T-helper 9 cell (primary cell): ENCODE measurements around the gene CRY2.
"Not testable (repeated sequence)": the region's sequence is repeated elsewhere in the genome, so short reads cannot be mapped to it uniquely, and the experiment has no call there.

ENCODE experiments used
- DNase-seq: peaks from one replicate; pipeline ENCODE4 v3.0.0-alpha.2; 2020

The CRY2 gene

DNA sequence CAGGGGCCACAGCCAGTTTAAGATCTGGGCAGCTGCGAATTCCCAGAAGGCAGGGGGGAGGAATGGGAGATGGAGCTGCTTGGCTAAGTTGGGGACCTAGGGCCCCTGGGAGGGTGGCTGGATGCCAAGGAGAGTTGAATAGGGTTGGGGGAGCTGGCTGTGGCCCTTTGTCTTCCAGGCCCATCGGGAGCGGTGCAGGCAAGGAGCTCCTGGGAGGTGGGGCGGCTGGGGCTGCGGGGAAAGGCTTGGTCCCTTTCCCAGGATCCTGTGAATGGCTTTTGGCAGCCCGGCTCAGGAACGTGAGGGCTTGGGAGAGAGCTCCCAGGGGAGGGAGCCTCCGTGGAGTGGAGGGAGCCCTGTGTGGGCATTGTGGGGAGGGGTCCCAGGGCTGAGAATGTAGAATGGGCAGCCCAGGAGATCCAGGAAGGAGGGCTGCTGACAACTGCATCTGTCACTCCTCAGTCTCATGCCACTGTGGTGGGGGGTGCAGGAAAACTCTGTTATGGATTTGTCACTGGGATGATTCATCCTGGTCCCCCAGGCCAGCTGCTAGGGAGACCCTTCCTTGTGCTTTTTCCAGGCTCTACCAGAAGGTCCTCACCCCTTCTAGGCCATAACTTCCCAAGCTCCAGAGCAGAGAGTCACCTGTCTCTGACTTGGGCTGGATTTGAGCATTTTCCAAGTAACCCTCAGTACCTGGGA lies 53.8 kb downstream of the CRY2 start:
- no peak for DNase-seq

DNA sequence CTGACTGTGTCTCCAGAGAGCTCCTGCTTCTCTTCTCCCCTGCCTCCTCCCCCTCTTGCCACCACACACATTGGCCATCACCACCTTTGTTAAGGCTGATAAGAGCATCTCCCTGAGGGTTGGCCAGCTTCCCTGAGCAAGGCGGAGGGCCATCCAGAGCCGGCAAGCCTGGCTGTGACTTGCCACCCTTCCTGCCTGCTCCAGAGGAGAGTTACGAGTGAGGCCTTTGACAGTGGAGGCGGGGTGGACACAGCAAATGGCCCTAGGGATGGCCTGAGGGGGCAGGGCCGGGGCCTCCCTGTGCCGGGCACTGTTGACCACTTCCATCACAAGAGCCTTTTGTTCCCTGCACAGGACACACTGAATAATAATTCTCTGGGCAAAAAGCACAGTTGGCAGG lies 54.4 kb downstream of the CRY2 start:
- no peak for DNase-seq

DNA sequence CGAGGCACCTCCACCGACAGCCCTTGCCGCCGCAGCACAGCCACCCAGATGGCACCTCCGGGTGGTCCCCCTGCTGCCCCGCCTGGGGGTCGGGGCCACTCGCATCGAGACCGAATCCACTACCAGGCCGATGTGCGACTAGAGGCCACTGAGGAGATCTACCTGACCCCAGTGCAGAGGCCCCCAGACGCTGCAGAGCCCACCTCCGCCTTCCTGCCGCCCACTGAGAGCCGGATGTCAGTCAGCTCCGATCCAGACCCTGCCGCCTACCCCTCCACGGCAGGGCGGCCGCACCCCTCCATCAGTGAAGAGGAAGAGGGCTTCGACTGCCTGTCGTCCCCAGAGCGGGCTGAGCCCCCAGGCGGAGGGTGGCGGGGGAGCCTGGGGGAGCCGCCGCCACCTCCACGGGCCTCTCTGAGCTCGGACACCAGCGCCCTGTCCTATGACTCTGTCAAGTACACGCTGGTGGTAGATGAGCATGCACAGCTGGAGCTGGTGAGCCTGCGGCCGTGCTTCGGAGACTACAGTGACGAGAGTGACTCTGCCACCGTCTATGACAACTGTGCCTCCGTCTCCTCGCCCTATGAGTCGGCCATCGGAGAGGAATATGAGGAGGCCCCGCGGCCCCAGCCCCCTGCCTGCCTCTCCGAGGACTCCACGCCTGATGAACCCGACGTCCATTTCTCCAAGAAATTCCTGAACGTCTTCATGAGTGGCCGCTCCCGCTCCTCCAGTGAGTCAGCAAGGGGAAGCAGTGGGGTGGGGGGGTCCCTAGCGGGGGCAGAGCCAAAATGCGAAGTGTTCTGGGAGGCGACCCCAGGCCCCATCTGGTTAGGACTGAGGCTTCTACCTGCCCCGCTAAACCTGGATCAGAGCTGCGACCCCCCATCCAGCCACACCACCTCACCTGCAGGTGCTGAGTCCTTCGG lies 55.4 kb downstream of the CRY2 start:
- no peak for DNase-seq

DNA sequence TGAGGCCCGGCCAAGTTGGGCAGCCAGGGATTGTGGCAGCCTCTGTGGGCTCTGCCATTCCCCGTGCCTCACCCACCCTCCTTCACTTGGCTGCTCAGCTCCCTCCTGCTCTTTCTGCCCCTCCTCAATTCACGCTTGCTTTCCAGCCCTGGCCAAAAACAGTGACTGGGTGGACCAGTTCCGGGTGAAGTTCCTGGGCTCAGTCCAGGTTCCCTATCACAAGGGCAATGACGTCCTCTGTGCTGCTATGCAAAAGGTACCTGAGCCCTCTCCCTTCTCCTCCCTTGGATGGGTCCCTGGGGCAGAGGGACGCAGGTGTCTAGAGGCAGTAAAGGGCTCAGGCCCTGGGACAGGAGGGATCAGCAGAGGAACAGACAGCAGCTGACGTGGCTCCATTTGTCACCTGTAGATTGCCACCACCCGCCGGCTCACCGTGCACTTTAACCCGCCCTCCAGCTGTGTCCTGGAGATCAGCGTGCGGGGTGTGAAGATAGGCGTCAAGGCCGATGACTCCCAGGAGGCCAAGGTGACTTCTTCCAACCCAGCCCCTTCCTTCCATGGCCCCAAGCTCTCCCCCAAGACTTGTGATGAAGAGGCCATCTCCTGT lies 57.1 kb downstream of the CRY2 start:
- no peak for DNase-seq

DNA sequence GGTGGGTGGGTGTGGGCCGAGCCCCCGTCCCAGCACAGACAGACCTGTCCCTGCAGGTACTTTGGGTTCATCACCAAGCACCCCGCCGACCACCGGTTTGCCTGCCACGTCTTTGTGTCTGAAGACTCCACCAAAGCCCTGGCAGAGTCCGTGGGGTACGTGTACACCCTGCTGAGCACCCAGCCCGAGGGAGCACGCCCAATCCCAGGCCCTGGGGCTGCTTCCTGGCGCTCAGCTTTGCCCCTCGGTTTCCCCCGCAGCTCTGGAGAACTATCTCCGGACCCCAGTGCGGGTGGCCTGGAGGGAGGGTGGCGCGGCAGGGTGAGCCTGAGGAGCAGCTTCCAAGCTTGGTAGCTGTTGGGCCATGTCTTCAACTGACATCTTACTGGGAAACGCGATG lies 57.8 kb downstream of the CRY2 start:
- DNase-seq = no peak

DNA sequence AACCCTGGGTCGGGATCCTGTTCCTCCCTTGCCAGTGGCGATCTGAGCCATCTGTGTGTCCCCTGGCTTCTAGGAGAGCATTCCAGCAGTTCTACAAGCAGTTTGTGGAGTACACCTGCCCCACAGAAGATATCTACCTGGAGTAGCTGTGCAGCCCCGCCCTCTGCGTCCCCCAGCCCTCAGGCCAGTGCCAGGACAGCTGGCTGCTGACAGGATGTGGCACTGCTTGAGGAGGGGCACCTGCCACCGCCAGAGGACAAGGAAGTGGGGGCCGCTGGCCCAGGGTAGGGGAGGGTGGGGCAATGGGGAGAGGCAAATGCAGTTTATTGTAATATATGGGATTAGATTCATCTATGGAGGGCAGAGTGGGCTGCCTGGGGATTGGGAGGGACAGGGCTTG lies 58.3 kb downstream of the CRY2 start:
- not testable (repeated sequence) for DNase-seq

DNA sequence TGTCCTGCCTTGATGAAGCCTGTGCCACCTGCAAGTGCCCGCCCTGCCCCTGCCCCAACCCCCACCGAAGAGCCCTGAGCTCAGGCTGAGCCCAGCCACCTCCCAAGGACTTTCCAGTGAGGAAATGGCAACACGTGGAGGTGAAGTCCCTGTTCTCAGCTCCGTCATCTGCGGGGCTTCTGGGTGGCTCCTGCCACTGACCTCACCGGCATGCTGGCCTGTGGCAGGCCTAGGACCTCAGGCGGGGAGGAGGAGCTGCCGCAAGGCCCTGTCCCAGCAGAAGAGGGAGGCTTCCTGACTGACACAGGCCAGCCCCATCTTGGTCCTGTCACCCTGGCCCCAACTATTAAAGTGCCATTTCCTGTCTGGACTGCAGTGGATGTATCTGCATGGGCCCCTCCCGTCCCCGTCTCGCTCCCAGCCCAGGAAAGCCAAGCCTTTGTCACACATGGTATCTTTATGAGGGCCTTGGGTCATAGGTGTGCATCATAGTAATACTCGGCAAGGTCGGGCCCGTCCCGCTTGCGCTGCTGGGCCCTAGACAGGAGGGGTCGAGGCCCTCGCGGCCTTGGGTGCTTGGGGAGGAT lies 58.9 kb downstream of the CRY2 start:
- DNase-seq = no peak

DNA sequence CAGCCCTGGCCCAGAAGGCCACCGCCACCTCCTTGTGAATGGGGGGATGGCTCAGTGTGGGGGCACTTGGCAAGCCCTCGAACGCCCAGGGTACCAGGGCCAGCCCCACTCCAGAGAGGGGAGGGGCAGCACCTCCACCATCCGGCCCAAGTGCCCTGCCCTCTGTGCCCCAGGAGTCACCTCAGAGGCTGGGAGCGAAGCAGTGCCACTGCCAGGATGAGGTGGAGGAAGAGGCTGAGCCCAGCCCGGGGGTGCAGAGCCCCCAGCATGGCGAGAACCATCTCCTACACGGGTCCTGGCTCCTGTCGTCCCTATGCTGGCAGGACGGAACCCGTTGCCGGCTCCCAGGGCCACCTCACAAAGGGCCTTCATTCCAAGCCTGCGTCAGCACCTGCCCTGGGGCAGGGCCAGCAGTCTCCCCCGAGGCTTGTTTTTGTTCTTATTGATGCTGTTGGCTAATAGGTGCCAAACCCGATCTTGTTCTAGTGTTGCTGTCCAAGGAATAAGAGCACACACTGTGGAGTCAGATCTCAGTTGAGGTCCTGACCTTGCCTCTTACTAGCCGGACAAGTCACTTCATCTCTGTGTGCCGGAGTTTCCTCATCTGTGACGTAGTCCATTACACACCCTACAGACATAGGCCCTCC lies 59.8 kb downstream of the CRY2 start, which contains the start of gene FREY1:
Gene FREY1 (minus strand): TSS at position 307 of the 647 bp plus-strand sequence. CDS start 26 bp downstream, at position 281.
- no peak for DNase-seq

DNA sequence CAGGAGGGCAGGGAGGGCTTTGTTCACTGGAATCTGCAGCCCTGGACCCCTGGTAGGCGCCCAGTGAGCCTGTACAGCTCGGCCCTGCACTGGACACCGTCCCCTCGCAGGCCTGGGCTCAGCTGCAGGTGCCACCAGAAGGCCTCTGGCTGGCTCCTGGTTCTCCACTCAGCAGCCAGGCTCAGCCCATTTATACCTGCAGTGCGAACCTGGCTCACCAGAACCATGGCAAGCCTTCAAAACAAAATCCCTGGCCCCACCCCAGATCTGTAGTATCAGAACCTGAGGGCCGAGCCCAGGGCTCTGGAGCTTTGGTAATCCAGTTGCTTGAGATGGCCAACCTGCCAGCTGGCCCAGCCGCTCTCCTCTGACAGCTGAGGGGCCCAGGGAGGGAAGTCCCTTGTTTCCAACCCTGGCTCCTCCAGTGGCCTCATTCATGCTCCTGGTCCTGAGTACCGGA lies 60.7 kb downstream of the CRY2 start:
- no peak for DNase-seq

DNA sequence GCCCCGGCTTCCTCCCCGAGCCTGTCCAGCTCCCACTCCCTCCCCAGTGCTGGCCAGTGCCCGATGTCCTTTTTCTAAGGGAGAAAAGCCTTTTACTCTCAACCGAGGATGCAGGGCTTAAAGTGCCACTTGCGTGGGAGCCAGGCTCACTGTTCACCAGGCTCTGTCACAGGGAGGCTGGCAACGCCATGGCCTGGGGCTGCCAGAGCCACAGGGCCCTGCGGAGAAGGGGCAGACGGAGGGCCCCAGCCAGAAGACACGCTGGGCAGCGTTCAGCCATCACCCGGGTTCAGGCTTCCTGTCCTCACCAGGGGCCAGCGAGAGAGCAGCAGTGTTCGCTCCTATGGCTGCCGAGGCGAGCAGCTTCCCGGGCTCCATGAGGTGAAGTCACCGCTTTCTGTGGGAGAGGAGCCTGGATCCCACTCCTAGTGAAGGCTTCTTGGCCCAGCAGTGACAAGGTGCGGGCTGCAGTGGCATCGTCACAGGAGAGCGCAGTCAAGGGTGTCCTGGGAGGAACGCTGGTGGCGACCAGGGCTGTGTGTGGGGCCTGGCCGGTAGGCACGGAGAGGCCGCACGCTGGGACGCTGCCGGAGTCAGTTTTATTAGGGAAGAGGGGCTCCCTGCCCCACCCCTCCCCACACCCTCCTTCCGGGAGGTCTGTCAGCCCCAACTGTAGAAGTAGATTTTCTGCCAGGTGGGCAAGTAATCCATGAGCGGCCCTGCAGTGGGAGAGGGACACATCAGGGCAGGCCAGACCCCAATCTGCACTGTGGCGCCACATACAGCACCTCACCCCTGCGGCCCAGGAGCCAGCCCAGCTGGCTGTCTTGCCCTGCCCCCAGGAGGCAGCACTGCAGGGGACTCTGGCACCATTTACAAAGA lies 62.6 kb downstream of the CRY2 start:
- DNase-seq = no peak

DNA sequence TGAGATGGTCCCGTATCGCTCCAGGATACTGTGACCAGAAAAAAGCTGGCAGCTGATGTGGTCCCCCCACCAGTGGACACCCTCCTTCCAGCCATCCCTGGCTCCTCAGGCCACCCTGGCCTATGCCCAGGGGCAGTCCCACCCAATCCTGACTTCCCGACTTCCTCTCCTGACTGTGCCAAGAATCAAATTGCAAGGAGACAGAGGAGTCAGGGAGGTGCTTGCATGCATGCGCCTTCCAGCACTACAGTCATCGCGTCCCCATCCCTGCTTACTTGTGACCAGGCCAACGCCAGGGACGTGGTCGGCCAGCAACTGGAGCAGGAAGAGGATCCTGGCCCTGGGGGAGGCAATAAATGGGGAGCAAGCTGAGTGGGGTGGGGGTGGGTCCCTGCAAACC lies 63.3 kb downstream of the CRY2 start:
- DNase-seq = no peak

DNA sequence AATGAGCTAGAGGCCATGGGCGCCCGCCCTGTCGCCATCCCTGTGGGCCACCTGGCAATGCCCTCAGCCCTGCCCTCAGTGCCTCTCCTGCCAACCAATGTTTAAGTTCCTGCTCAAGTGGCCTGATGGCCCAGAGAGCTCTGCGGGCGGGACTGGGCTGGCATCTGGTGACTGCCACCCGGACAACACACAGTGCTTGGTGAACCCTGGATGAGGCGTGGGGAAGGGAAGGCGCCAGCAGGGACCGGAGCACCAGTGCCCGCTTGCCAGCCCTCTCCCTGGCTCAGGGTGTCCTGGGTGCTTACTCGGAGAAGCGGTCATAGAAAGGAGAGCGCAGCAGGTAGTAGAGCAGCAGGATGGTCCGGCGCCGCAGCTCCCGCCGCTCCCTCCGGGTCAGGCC lies 66.2 kb downstream of the CRY2 start:
- DNase-seq = no peak

DNA sequence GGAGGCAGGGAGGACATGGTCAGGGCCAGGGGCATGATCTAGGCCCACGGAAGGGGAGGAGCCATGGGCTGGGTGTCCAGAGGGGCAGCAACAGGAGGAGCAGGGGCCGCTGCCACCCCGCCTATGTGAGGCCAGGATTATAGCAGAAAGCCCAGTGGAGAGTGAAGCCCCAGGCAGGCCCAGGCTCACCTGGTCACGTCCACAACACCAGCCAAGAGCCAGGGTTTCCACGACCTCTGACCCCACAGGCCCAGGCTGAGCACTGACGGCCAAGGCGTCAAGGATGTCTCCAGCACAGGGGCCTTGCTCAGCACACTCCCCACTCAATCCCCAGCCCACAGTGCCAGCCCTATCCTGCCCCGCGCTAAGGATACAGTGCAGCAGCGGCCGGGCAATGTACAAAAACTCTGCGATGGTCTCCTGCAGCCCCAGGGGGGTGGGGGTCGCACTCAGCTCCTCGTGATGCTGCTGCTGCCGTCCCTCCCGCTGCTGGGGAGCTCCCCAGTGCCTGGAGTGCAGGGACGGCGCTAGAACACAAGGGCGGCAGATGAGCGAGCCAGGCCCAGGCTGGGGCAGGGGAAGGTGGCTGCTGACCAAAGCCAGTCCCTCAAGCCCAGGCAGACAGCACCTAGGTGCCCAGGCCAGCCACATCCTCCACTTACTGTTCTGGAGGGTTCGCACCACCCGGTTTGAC lies 66.8 kb downstream of the CRY2 start:
- no peak for DNase-seq

DNA sequence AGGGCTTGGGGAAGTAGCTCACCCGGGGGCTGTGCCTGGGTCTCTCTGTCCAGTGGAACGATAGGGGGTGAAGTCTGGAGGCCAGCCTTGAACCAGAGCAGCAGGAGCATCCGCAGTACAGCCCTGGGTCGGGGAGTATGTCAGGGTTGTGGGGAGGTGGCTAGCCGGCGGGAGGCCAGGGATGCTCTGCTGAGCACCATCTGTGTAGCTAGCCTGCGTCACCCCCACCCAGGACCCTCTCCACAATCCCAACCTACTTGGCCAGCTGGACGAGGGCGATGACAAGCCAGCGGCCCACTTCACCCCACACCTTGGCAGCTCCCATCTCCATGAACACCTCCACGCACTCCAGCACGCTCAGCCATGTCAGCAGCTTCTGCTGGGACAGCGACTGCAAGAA lies 68.2 kb downstream of the CRY2 start:
- DNase-seq = no peak

DNA sequence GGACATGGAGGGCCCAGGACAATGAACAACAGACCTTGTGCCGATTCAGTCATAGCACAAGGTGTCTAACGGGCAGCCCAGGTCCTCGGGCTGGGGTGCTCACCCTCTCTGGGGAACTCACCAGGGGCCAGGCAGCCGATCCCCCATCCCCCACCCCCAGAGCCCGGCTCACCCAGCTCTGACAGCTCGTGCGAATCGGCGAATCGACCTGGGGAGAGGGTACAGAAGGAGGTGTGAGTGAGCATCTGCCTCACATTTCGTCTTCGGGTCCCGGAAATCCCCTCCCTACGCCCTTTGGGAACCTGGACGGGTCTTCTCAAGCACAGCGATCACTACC lies 70.0 kb downstream of the CRY2 start:
- DNase-seq = no peak

DNA sequence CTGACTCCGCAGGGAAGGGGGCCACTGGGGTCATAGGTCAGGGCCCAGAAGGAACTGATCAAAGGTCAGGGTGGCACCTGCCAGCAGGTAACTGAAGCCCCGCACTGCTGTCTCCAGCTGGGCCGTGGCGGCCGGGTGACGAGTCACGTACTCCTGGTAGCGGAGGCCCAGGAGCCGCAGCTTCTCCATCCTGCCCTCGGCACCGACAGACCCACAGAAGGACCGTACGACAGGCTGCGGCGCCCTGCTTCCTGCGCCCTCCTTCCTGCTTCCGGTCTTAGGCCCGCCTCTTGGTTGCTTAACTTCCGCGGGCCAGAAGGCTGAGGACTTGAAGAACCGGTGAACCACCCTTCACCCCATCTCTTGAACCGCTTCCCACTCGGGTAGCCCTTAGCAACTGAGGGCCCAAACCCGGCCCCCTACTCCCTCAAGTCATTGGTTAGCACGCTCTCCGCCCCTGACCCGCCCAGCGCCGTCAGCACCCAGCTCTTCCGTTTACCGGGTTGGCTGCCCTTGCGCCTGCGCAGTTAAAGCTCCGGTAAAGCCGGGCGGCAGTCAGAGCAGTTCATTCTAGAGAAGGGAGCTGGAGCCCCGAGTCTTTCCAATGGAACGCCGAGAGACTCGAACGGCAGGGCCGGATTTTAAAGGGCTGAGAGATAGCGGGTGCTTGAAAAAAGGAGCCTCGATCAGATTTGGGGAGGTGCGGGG lies 70.5 kb downstream of the CRY2 start, which contains the start of gene PEX16:
Gene PEX16 (minus strand): TSS at position 255 of the 708 bp plus-strand sequence. CDS start 66 bp downstream, at position 189.
- peak; percentile 89 for DNase-seq

DNA sequence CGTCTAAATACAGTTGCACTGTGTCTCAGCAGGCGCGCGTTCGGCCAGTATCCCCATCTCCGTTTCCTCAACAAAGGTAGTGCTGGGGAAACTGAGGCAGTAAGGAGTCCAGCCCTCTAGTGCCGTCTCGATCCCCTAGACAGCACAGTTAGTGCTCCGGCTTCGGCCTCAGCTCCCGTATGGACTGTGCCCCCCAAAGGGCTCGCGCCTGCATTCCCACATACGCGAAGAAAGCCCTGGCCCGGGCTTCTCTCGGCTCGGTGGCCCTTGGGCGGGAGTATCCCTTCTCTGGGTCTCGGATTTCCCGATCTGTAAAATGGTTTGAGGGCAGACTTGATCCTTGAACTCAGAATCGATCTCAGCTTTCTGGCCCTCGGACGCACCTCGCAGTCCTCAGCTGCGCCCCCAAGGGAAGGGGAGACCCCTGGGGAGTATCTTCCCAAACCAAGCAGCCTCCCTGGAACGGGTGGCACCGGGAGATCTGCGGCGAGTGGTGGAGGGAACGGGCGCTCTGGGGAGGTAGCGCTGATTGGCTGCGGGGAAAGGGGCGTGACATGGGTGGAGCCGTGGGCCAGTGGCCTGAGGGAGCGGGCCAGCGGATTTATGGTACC lies 71.2 kb downstream of the CRY2 start:
- peak; percentile 61 for DNase-seq

DNA sequence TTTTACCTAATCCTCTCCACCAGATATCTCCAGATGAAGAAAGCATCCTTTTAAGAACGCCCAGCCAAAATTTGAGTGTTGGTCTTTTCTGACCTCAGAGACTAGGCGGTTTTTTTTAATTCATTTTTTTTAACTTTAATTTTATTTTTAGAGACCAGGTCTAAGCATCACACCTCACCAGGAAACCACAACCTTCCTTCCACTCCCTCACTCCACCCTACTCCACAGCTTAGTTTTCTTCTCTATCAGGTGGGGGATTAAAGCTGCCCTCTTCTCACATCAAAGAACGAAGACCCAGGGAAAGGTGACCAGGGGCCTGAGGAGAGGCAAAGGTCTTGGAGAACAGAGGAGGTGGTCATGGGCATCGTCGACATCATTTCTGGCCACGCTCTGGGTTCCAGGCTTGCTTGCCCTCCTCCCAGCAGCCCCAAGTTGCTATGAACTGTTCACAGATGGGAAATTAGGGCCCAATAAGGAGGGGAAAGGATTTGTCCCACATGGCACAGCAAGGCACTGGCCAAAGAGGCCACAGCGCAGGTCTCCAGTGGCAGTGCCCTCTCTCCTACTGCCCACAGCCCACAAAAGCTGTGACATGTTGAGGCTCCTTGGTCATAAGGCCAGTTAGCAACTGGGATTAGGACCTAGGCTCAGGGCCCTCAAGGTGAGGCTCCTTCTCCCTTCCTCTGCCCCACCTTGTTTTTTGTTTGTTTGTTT lies 71.8 kb downstream of the CRY2 start:
- no peak for DNase-seq
